Body of pancreas (tissue), 4 donors: ENCODE results near the gene ATXN1. TPM values are rescaled to one million over a fixed set of nuclear protein-coding genes. Genes with fewer than 3 reads are reported as not detected.

Experiments
- ATAC-seq: fragments of 150-250 bp; one replicate; pipeline ENCODE4 v1.9.1; 2016
- DNase-seq, 4 donors: peaks; one replicate each; pipeline ENCODE4 v3.0.0-alpha.2; 2019
- H3K27ac ChIP-seq, 4 donors: fragments of 200-600 bp; sonication (generic); 1 replicate in 3 of 4; 2 replicates in 1 of 4; pipeline versions ENCODE4 v1.5.1 to v1.6.1; 2016 to 2019; ENCODE audit warnings: mild to moderate bottlenecking in 1 of 4, mixed read lengths in 1 of 4, moderate library complexity in 1 of 4
- H3K27me3 ChIP-seq, 2 donors: fragments of 200-600 bp; sonication (generic); one replicate each; pipeline ENCODE4 v1.6.0; 2016; ENCODE audit warnings: mild to moderate bottlenecking in 1 of 2
- H3K36me3 ChIP-seq, 2 donors: fragments of 200-600 bp; sonication (generic); replicated peaks in 1 of 2; 2 replicates each; pipeline ENCODE4 v1.5.1; 2016; ENCODE audit warnings: low read depth in 2 of 2; ENCODE audit not compliant: insufficient read depth in 1 of 2
- H3K4me1 ChIP-seq: fragments of 200-600 bp; sonication (generic); one replicate; pipeline ENCODE4 v1.6.0; 2016
- H3K4me3 ChIP-seq, 2 donors: fragments of 200-600 bp; sonication (generic); 1 replicate in 1 of 2; 2 replicates in 1 of 2; pipeline ENCODE4 v1.5.1; 2016 to 2019
- H3K9me3 ChIP-seq, 3 donors: fragments of 200-600 bp; sonication (generic); 1 replicate in 2 of 3; 2 replicates in 1 of 3; pipeline ENCODE4 v1.5.1; 2016
- CTCF ChIP-seq, 7 experiments: fragments of 450-650 bp in 4 of 7; fragments of 200-600 bp in 3 of 7; sonication (generic) in 3 of 7; IDR thresholded peaks; one replicate each; pipeline ENCODE4 v1.5.1; 2016 to 2019; ENCODE audit warnings: antibody characterized with exemption in 7 of 7
- POLR2A ChIP-seq, 3 donors: fragments of 450-650 bp; IDR thresholded peaks; one replicate each; pipeline ENCODE4 v1.6.1; 2016; ENCODE audit warnings: antibody characterized with exemption in 3 of 3, mild to moderate bottlenecking in 2 of 3
- WGBS, 2 donors: methylation state at CpG; one replicate each; pipeline ENCODE4 v1.1.5; 2017; 5-methylcytosine and 5-hydroxymethylcytosine counted together
- intact Hi-C: fragments of 100-400 bp; cut with DNase I; formaldehyde crosslinking; loops from one replicate; pipeline ENCODE4 v1.15.1; 2023
- total RNA-seq, 2 donors: library from RNA; depleted of rRNA; stranded (reverse); fragments of >200 nt; gene quantifications; one replicate each; pipeline ENCODE4 v1.1.0, GENCODE V29; 2016

ATXN1 gene
- total RNA-seq, 2 donors from 2014 or later = 24.6 to 24.7 TPM

GRCh38 chr6:16326531-16326930 lies 434.7 kb downstream of the ATXN1 start:
- DNase-seq = no peak
- Histone ChIP-seq H3K27me3 (no peaks in the 10 kb centered on the region), H3K9me3 (no peaks in the 10 kb centered on the region), H3K36me3 (peaks cover 4 to 10% of the 10 kb centered on the region in 2 donors), H3K4me3 (no peak overlapping the region), H3K27ac (no peak overlapping the region), H3K4me1 (no peaks in the 10 kb centered on the region)
- no peak for TF ChIP-seq POLR2A (IDR thresholded peaks at IDR 0.05)
- no peak for TF ChIP-seq CTCF (IDR thresholded peaks at IDR 0.05)
- no peak for ATAC-seq
- intact Hi-C loops = no loop called here
- WGBS, 2 donors = 97% methylated on average over 13 to 22 of the region's 22 CpGs

GRCh38 chr6:16324606-16325225 lies 436.5 kb downstream of the ATXN1 start:
- 89 to 91% methylated on average over 7 of the region's 7 CpGs for WGBS, 2 donors
- DNase-seq = no peak
- ATAC-seq = no peak
- Histone ChIP-seq H3K4me3 (no peak overlapping the region), H3K36me3 (peaks cover 4 to 10% of the 10 kb centered on the region in 2 donors), H3K9me3 (no peaks in the 10 kb centered on the region), H3K4me1 (peaks cover 7% of the 10 kb centered on the region), H3K27ac (no peak overlapping the region), H3K27me3 (no peaks in the 10 kb centered on the region)
- TF ChIP-seq POLR2A (IDR thresholded peaks at IDR 0.05) = no peak
- TF ChIP-seq CTCF (IDR thresholded peaks at IDR 0.05) = no peak
- intact Hi-C loops = no loop called here

- no peak overlapping the region for H3K27ac ChIP-seq
- WGBS, 2 donors = 83 to 90% methylated on average over 2 of the region's 2 CpGs
These were observed 437.1 kb downstream of the ATXN1 start for GRCh38 chr6:16324184-16324583.

GRCh38 chr6:16322666-16323312 lies 438.5 kb downstream of the ATXN1 start:
- WGBS, 2 donors = 48% methylated on average over 10 to 11 of the region's 11 CpGs
- intact Hi-C loops = no loop called here
- peaks cover 4 to 10% of the 10 kb centered on the region in 2 donors for H3K36me3 ChIP-seq
- ATAC-seq (peak; percentile 65), DNase-seq (peak; percentile 39 to 78 (median 54))
- no peaks in the 10 kb centered on the region for H3K27me3 ChIP-seq
- H3K9me3 ChIP-seq = no peaks in the 10 kb centered on the region
- H3K27ac ChIP-seq = peak overlapping the region; percentile 20 to 67 (median 45)
- no peak overlapping the region for H3K4me3 ChIP-seq
- TF ChIP-seq CTCF (IDR thresholded peaks at IDR 0.05) (no peak), POLR2A (IDR thresholded peaks at IDR 0.05) (peak in 1 of 3 donors; percentile 37)
- H3K4me1 ChIP-seq = peaks cover 7% of the 10 kb centered on the region

More at GRCh38 chr6:16324184-16324583, 437.1 kb downstream of the ATXN1 start:
- TF ChIP-seq POLR2A (IDR thresholded peaks at IDR 0.05) = no peak
- no peak for TF ChIP-seq CTCF (IDR thresholded peaks at IDR 0.05)
- no peaks in the 10 kb centered on the region for H3K27me3 ChIP-seq
- H3K36me3 ChIP-seq = peaks cover 4 to 10% of the 10 kb centered on the region in 2 donors
- intact Hi-C loops = no loop called here
- H3K4me1 ChIP-seq = peaks cover 7% of the 10 kb centered on the region
- no peak overlapping the region for H3K4me3 ChIP-seq
- H3K9me3 ChIP-seq = no peaks in the 10 kb centered on the region
- no peak for ATAC-seq
- DNase-seq = no peak
